Keratinocyte (primary cell): ENCODE results near the gene PAQR8. TPM values are rescaled to one million over a fixed set of nuclear protein-coding genes. Genes with fewer than 3 reads are reported as not detected.

Experiments used
- DNase-seq: peaks from one replicate; pipeline ENCODE4 v3.0.0-alpha.2; 2011; ENCODE audit warnings: low read depth, missing footprints, low spot score
- FAIRE-seq: peaks from 2 replicates; lab custom pipeline; 2011; peaks lifted over from hg19 to GRCh38; lab: Jason Lieb, UNC
- H2AFZ ChIP-seq: 2 replicates; pipeline ENCODE4 v1.6.0; 2012; ENCODE audit warnings: low read length, control low read depth, inconsistent platforms; ENCODE audit not compliant: control insufficient read depth
- H3K27ac ChIP-seq: 2 replicates; pipeline ENCODE4 v1.5.1; 2011; ENCODE audit warnings: low read length; ENCODE audit not compliant: control insufficient read depth, insufficient read depth
- H3K27me3 ChIP-seq: 3 replicates; pipeline ENCODE4 v1.6.0; 2011; ENCODE audit warnings: low read length; ENCODE audit not compliant: control insufficient read depth, insufficient read depth; ENCODE audit errors: extremely low read depth
- H3K36me3 ChIP-seq, 2 experiments: 2 replicates in 1 of 2; 3 replicates in 1 of 2; pipeline ENCODE4 v1.5.1; 2011; ENCODE audit warnings: low read length in 2 of 2, mild to moderate bottlenecking in 1 of 2; ENCODE audit not compliant: control insufficient read depth in 2 of 2, insufficient read depth in 2 of 2; ENCODE audit errors: extremely low read depth in 1 of 2
- H3K4me1 ChIP-seq: 3 replicates; pipeline ENCODE4 v1.5.1; 2011; ENCODE audit warnings: low read length; ENCODE audit not compliant: control insufficient read depth, insufficient read depth; ENCODE audit errors: extremely low read depth
- H3K4me2 ChIP-seq: 3 replicates; pipeline ENCODE4 v1.6.0; 2011; ENCODE audit warnings: low read depth, low read length; ENCODE audit not compliant: control insufficient read depth, insufficient read depth; ENCODE audit errors: extremely low read depth
- H3K4me3 ChIP-seq, 3 experiments: fragments of 200-600 bp in 1 of 3; sonication (generic) in 1 of 3; 2 replicates in 2 of 3; 3 replicates in 1 of 3; pipeline ENCODE4 v1.5.1; 2011 to 2016; ENCODE audit warnings: low read length in 3 of 3, mild to moderate bottlenecking in 3 of 3, control low read depth in 2 of 3, inconsistent platforms in 1 of 3, low read depth in 1 of 3, mixed read lengths in 1 of 3, mixed run types in 1 of 3, moderate library complexity in 1 of 3; ENCODE audit not compliant: control insufficient read depth in 2 of 3, insufficient read depth in 2 of 3; ENCODE audit errors: extremely low read depth in 1 of 3
- H3K79me2 ChIP-seq: 2 replicates; pipeline ENCODE4 v1.6.0; 2012; ENCODE audit warnings: low read length; ENCODE audit not compliant: control insufficient read depth, insufficient read depth
- H3K9ac ChIP-seq: 3 replicates; pipeline ENCODE4 v1.6.0; 2011; ENCODE audit warnings: low read length; ENCODE audit not compliant: control insufficient read depth, insufficient read depth; ENCODE audit errors: extremely low read depth
- H3K9me1 ChIP-seq: 3 replicates; pipeline ENCODE4 v1.6.0; 2011; ENCODE audit warnings: low read length; ENCODE audit not compliant: control insufficient read depth, insufficient read depth; ENCODE audit errors: extremely low read depth
- H3K9me3 ChIP-seq: 2 replicates; pipeline ENCODE4 v1.5.1; 2012; ENCODE audit warnings: low read depth, low read length; ENCODE audit not compliant: control insufficient read depth
- H4K20me1 ChIP-seq: 3 replicates; pipeline ENCODE4 v1.6.0; 2011; ENCODE audit warnings: low read length; ENCODE audit not compliant: control insufficient read depth, insufficient read depth; ENCODE audit errors: extremely low read depth
- EZH2 ChIP-seq: IDR thresholded peaks from one replicate; pipeline ENCODE4 v1.6.1; 2012; ENCODE audit warnings: inconsistent platforms, mild to moderate bottlenecking, low read length, moderate library complexity
- dilution Hi-C: fragments of 300-500 bp; cut with MboI; formaldehyde crosslinking; loops from one replicate; pipeline ENCODE4 v1.7.0; 2020; ENCODE audit warnings: low sequenced_read_pairs; ENCODE audit not compliant: extremely low pct_ligation_motif_present
- polyA plus RNA-seq, 5 experiments: library from polyadenylated mRNA; depleted of rRNA in 3 of 5; stranded (reverse) in 3 of 5; stranded (forward) in 1 of 5; unstranded in 1 of 5; fragments of >200 nt; gene quantifications; 1 replicate in 1 of 5; 2 replicates in 3 of 5; 3 replicates in 1 of 5; pipeline versions ENCODE4 v1.2.1 to v1.2.3, GENCODE V29; 2011 to 2012; ENCODE audit warnings: missing spikeins in 2 of 5, low read depth in 1 of 5, low replicate concordance in 1 of 5
- TF ChIP-seq, protein P1 (sequence below), 3 experiments: IDR thresholded peaks in 1 of 3; conservative IDR thresholded peaks in 1 of 3; optimal IDR thresholded peaks in 1 of 3; 2 replicates in 2 of 3; 3 replicates in 1 of 3; pipeline versions ENCODE3 to v1.5.1; 2011; ENCODE audit warnings: low read length in 3 of 3, mild to moderate bottlenecking in 3 of 3, moderate library complexity in 2 of 3, control low read depth in 1 of 3, inconsistent platforms in 1 of 3; ENCODE audit not compliant: insufficient read depth in 2 of 3; ENCODE audit errors: extremely low read depth in 1 of 3

PAQR8 gene
- polyA plus RNA-seq, 1 donor (not counting 4 experiments of a cell fraction or from before 2014, with no cell fraction given): 1.6 TPM

DNA sequence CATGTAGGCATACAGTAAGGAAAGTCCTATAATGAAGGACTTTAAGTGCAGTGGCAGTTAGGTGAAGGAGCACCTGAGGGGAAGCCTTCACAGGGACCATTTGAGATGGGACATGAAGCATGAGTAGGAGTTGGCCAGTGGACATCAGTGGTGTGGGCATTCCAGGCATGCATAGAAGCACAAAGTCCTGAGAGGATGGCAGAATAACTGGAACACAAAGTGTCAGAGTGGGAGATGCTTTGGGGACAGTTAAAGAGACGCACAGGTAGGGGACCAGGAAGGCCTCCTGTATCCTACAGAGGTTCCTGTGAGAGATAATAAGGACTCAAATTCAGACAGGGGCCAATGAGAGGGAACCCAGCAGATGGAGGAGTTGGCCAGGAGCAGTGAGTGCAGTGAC is 31.8 kb downstream of the PAQR8 start:
- Histone ChIP-seq H3K4me3 (no peak overlapping the region), H3K79me2 (no peaks in the 10 kb centered on the region), H2AFZ (no peak overlapping the region), H4K20me1 (no peaks in the 10 kb centered on the region), H3K27me3 (no peaks in the 10 kb centered on the region), H3K4me1 (peaks cover 23% of the 10 kb centered on the region), H3K4me2 (no peak overlapping the region), H3K9ac (no peak overlapping the region), H3K9me3 (no peaks in the 10 kb centered on the region), H3K36me3 (no peaks in the 10 kb centered on the region), H3K27ac (no peak overlapping the region), H3K9me1 (no peaks in the 10 kb centered on the region)
- TF ChIP-seq, protein P1, sequence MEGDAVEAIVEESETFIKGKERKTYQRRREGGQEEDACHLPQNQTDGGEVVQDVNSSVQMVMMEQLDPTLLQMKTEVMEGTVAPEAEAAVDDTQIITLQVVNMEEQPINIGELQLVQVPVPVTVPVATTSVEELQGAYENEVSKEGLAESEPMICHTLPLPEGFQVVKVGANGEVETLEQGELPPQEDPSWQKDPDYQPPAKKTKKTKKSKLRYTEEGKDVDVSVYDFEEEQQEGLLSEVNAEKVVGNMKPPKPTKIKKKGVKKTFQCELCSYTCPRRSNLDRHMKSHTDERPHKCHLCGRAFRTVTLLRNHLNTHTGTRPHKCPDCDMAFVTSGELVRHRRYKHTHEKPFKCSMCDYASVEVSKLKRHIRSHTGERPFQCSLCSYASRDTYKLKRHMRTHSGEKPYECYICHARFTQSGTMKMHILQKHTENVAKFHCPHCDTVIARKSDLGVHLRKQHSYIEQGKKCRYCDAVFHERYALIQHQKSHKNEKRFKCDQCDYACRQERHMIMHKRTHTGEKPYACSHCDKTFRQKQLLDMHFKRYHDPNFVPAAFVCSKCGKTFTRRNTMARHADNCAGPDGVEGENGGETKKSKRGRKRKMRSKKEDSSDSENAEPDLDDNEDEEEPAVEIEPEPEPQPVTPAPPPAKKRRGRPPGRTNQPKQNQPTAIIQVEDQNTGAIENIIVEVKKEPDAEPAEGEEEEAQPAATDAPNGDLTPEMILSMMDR (optimal IDR thresholded peaks at IDR 0.05 in 1 of 3, IDR thresholded peaks at IDR 0.05 in 1 of 3, conservative IDR thresholded peaks at IDR 0.05 in 1 of 3; ENCODE audit: extremely low read depth in 1 of 3, insufficient read depth in 2 of 3, low read length in 3 of 3): no peak
- TF ChIP-seq EZH2: no peak
- FAIRE-seq (no peak), DNase-seq (no peak)
- dilution Hi-C loops: no loop called here

DNA sequence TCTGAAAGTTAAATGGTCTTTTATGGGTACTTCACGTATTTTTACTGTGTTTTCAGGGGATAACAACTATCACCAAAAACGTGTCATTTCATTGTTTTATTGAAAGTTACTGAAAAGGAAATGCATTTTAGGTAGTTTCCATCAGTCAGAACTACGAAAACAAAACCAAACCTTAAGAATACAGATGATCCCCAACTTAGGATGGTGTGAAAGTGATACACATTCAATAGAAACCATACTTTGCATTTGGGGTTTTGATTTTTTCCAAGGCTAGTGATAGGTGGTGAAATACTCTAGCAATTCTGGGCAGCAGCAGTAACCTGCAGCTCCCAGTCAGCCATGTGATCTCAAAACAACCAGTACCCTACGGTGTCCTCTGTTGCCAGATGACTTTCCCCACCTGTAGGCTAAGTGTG is 32.3 kb downstream of the PAQR8 start:
- Histone ChIP-seq H3K27me3 (no peaks in the 10 kb centered on the region), H3K4me2 (no peak overlapping the region), H3K9me3 (no peaks in the 10 kb centered on the region), H3K79me2 (no peaks in the 10 kb centered on the region), H3K4me1 (peaks cover 19% of the 10 kb centered on the region), H3K4me3 (no peak overlapping the region), H3K9me1 (no peaks in the 10 kb centered on the region), H4K20me1 (no peaks in the 10 kb centered on the region), H2AFZ (no peak overlapping the region), H3K36me3 (no peaks in the 10 kb centered on the region), H3K9ac (no peak overlapping the region), H3K27ac (no peak overlapping the region)
- TF ChIP-seq, protein P1 (optimal IDR thresholded peaks at IDR 0.05 in 1 of 3, IDR thresholded peaks at IDR 0.05 in 1 of 3, conservative IDR thresholded peaks at IDR 0.05 in 1 of 3; ENCODE audit: extremely low read depth in 1 of 3, insufficient read depth in 2 of 3, low read length in 3 of 3): no peak
- TF ChIP-seq EZH2: no peak
- FAIRE-seq (no peak), DNase-seq (no peak)
- dilution Hi-C loops: no loop called here
